ENCODE data around the gene SNU13. TPM values are rescaled to one million over a fixed set of nuclear protein-coding genes. Genes with fewer than 3 reads are reported as not detected.
"Not testable (repeated sequence)": the region's sequence is repeated elsewhere in the genome, so short reads cannot be mapped to it uniquely, and the experiment has no call there.

SNU13 gene
- total RNA-seq: 110 to 116 TPM (median 115 TPM) in 3 replicates

- Mint-ChIP-seq H3K27me3 (ENCODE audit: low read depth) (no peaks in the 10 kb centered on the region), H3K4me1 (peaks cover 18% of the 10 kb centered on the region), H3K4me3 (peak within 1 kb of the TSS; percentile 94), H3K9me3 (no peaks in the 10 kb centered on the region), H3K27ac (peak within 1 kb of the TSS; percentile 99), H3K36me3 (no peaks in the 10 kb centered on the region)
- DNase-seq (ENCODE audit: low spot score in 2 of 2, unreplicated experiment in 2 of 2): peak; percentile 75 to 89
- TF ChIP-seq CTCF (IDR thresholded peaks at IDR 0.05; ENCODE audit: unreplicated experiment): no peak
Observed at GRCh38 chr22:41688365-41689211, at the start of gene SNU13. TSS of gene SNU13 (minus strand) at chr22:41688867. CDS start at chr22:41688796, 71 bp downstream.

- not testable (repeated sequence) for H3K4me1 Mint-ChIP-seq; DNase-seq (ENCODE audit: low spot score in 2 of 2, unreplicated experiment in 2 of 2); H3K36me3 Mint-ChIP-seq; H3K4me3 Mint-ChIP-seq; H3K27ac Mint-ChIP-seq; H3K27me3 Mint-ChIP-seq (ENCODE audit: low read depth); H3K9me3 Mint-ChIP-seq
Observed at GRCh38 chr22:41733241-41733640, 44.6 kb upstream of the SNU13 start.

DNA sequence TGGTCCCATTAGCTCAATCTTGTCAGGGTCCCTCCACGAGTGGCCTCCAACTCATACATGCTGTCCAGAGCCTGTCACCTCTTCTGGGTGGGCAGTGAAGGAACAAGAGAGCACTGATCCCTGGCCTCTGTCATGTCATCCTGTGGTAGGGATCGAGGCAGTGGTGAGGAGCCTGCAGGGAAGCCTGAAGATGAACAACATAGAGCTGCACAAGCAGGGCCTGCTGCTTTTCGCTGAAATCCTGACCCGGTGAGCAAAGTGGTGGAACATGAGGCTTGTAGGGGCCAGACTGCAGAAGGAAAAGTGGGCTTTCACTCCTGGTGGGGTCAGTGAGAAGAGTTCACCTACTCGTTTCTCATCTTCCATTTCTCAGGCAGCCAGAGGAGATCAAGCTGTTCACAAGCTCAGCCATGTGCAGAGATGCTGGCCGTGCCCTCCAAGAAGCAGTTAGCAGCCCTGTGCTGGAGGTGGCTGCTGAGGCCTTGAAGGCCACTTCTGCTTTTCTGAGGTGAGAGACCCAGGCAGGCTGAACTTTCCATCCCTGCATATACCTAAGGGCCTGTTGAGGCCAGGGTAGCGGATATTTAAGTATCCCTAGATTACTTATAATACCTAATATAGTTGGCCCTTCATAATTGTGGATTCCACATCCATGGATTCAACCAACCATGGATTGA is 43.6 kb upstream of the SNU13 start:
- Mint-ChIP-seq H3K36me3 (no peaks in the 10 kb centered on the region), H3K4me3 (no peak overlapping the region)

GRCh38 chr22:41731609-41732008 is 42.9 kb upstream of the SNU13 start:
- no peaks in the 10 kb centered on the region for H3K4me1 Mint-ChIP-seq
- no peak overlapping the region for H3K27ac Mint-ChIP-seq
- no peaks in the 10 kb centered on the region for H3K9me3 Mint-ChIP-seq
- no peaks in the 10 kb centered on the region for H3K27me3 Mint-ChIP-seq (ENCODE audit: low read depth)
- H3K4me3 Mint-ChIP-seq: no peak overlapping the region
- no peaks in the 10 kb centered on the region for H3K36me3 Mint-ChIP-seq
- no peak for TF ChIP-seq CTCF (IDR thresholded peaks at IDR 0.05; ENCODE audit: unreplicated experiment)
- no peak for DNase-seq (ENCODE audit: low spot score in 2 of 2, unreplicated experiment in 2 of 2)

More for the DNA sequence above, 43.6 kb upstream of the SNU13 start:
- no peak for DNase-seq (ENCODE audit: low spot score in 2 of 2, unreplicated experiment in 2 of 2)
- Mint-ChIP-seq H3K27ac (no peak overlapping the region), H3K4me1 (no peaks in the 10 kb centered on the region), H3K9me3 (no peaks in the 10 kb centered on the region), H3K27me3 (ENCODE audit: low read depth) (no peaks in the 10 kb centered on the region)
- TF ChIP-seq CTCF (IDR thresholded peaks at IDR 0.05; ENCODE audit: unreplicated experiment): no peak

- H3K4me3 Mint-ChIP-seq: no peak overlapping the region
Observed at GRCh38 chr22:41725510-41726110, 36.9 kb upstream of the SNU13 start.

More at GRCh38 chr22:41725510-41726110, 36.9 kb upstream of the SNU13 start:
- H3K36me3 Mint-ChIP-seq: no peaks in the 10 kb centered on the region
- no peak for TF ChIP-seq CTCF (IDR thresholded peaks at IDR 0.05; ENCODE audit: unreplicated experiment)
- H3K27ac Mint-ChIP-seq: no peak overlapping the region
- no peaks in the 10 kb centered on the region for H3K9me3 Mint-ChIP-seq
- no peaks in the 10 kb centered on the region for H3K27me3 Mint-ChIP-seq (ENCODE audit: low read depth)
- DNase-seq (ENCODE audit: low spot score in 2 of 2, unreplicated experiment in 2 of 2): no peak
- peaks cover 2% of the 10 kb centered on the region for H3K4me1 Mint-ChIP-seq
